HG02642 (cell line): Measurements from ENCODE around the gene CHCHD6.

Experiments
- ATAC-seq: cut with Tn5 transposase; IDR thresholded peaks from one replicate; pipeline ENCODE4 v1.9.1; 2021; ENCODE audit warnings: mild to moderate bottlenecking; ENCODE audit not compliant: unreplicated experiment, poor library complexity

Gene CHCHD6

DNA sequence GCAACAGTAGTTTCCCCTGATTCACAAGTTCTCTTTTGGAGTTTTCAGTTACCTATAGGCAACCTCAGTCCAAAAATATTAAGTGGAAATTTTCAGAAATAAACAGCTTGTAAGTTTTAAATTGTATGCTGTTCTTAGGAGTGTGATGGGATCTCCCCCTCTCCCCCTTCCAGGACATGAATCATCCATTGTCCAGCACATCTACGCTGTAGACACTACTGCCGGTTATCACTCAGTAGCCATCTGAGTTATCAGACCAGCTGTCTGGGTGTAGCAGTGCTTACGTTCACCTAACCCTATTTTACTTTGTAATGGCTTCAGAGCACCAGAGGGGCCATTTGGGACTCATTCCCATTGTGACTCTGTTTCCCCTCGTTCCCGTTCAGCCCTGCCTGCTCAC is 182.2 kb downstream of the CHCHD6 start:
- ATAC-seq, result no peak

DNA sequence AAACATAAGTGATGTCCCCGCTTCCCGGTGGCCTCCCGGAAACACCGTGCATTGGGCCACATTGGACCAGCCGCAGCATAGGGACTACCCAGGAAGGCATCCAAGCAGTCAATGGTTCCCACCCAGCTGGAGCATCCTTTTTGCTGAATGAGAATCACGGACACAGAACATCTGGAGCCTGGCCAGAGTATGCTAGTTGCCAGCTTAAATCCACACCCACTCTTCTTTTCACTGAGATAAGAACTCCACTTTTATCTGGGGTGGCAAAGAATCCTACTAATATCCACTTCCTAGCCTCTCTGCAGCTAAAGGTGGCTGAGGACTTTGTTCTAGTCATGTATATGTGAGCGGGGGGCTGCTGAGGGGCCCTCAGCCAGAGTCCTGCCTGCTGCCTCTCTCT is 183.6 kb downstream of the CHCHD6 start:
- ATAC-seq, result no peak

DNA sequence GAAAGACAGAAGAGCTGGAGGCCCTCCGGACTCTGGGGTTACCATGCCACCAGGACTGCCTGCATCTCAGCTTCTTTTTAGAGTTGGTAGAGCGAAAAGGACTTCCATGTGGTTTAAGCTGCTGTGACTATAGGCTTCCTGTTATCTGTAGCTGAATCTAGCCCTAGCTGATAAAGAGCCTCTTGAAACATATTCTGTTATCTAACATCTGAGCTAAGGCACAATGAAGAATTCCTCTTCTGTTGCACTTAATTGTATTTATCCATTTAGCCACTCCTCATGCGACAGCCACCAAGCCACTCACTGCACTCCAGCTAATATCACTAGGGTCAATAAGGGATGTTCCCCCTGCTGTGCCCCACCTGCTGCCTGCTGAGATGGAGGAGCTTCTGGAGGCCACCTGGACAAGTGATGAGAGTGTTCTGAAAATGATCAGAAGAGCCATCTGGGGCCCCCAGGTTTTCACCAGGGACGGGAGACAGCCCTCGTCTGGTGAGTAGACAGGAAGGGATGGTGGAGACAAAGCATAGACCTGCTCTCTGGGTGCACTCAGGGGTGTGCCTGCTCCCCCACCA is 184.2 kb downstream of the CHCHD6 start:
- no peak for ATAC-seq

- no peak for ATAC-seq
These were observed 185.5 kb downstream of the CHCHD6 start for GRCh38 chr3:126889276-126890201.

DNA sequence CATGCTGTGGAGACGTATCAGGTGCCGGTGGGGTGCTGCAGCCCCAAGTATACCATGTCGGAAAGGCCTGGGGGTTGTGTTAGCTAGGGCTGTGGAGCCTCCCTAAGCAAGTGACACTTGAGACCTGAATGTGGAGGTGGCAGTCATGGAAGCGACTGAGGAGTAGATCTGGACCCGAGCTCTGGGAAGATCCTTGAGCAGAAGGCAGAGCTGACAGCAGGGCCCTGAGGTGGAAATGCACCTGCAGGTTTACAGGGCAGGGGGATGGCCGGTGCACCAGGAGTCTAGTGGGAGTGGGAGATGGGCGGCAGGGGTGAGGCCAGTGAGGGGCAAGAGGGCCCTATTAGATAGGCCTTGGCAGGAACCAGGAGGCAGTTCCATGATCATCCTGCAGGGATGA is 187.1 kb downstream of the CHCHD6 start:
- no peak for ATAC-seq

GRCh38 chr3:126891791-126892190 is 187.8 kb downstream of the CHCHD6 start:
- no peak for ATAC-seq

- no peak for ATAC-seq
These were observed 189.6 kb downstream of the CHCHD6 start for GRCh38 chr3:126893651-126894050.

- ATAC-seq, result no peak
These were observed 190.4 kb downstream of the CHCHD6 start for GRCh38 chr3:126894475-126894874.

GRCh38 chr3:126895178-126896066 is 191.4 kb downstream of the CHCHD6 start:
- no peak for ATAC-seq

DNA sequence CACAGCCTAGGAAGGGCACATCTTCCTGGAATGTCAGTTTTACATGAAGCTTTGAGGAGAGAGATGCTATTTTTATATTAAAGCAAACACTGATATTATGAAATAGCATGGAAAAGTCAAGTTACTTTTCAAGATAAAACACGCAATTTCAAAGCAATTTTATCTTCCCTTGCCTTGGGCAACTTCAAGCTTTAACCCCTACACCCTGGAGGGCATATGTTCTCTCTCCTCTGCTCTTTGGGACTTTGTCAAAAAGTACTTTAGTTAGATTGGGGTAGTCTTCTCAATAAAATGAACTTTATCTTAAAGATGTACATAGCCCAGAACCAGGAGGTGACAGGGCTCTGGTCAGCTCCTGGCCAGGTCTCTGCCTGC is 192.0 kb downstream of the CHCHD6 start:
- no peak for ATAC-seq

GRCh38 chr3:126896968-126897367 is 192.9 kb downstream of the CHCHD6 start:
- ATAC-seq, result no peak

- no peak for ATAC-seq
These were observed 193.9 kb downstream of the CHCHD6 start for GRCh38 chr3:126897943-126898342.

DNA sequence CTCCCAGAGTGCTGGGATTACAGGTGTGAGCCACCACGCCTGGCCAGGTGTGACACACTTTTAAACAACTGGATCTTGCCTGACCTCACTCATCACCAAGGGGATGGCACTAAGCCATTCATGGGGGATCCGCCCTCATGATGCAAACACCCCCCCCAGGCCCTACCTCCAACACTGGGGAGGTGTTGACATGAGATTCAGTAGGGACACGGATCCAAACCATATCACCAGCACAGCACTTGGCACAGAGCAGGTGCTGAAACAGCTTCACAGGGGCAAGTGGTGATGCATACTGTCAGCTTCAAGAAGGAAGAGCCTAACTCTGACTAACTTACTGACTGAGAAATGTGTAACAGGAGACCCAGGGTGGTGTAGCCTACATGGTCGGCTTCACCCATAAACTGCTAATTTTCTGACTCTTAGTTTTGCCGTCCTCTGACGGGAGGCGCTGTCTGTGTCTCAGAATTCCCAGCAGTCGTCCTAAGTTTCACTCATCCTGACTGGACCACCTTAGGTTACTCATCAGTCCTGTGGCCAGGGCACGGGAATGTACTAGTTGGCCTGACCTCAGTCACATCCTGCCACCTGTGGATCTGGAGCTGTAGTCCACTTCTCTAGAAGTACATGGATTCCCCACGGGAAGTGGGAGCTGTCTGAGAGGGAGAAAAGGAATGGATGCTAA is 197.0 kb downstream of the CHCHD6 start:
- ATAC-seq, result no peak

DNA sequence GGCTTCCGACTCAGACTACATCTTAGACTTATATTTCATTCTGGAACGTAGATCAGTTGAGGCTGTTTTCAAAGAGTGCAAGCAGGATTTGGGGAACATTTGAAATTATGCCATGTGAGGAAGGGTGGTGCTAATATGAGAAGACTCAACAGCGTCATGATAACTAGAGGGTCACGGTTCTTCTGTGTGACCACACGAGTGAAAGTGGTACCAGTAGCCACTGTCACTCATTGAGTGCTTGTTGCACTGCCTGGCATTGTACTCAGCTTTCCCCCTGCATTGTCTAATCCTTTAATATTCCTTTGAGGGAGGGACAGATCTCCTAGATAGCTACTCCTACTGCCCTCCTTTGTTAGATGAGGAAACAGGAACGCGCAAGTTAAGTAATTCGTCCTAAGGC is 197.6 kb downstream of the CHCHD6 start:
- no peak for ATAC-seq

DNA sequence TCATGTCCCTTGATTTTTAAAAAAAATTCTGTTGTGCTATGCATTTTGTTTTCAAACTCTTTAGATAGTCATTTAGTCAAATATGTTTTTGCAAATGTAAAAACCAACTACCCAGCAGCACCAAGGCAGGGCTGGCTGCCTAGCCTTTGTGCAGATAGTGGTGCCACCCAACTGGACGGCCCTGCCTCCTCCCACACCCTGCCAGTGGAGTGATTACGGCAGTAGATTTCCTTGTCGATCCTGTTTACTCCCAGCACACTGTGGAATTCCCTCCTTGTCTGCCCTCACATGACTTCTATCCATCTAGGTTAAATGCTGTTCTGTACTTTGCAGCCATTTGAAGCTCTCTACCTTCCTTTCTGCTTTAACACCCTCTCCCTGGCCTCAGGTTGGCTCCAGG is 199.5 kb downstream of the CHCHD6 start:
- no peak for ATAC-seq

- no peak for ATAC-seq
These were observed 203.5 kb downstream of the CHCHD6 start for GRCh38 chr3:126907557-126907956.

- ATAC-seq, result no peak
These were observed 204.8 kb downstream of the CHCHD6 start for GRCh38 chr3:126908752-126909275.

DNA sequence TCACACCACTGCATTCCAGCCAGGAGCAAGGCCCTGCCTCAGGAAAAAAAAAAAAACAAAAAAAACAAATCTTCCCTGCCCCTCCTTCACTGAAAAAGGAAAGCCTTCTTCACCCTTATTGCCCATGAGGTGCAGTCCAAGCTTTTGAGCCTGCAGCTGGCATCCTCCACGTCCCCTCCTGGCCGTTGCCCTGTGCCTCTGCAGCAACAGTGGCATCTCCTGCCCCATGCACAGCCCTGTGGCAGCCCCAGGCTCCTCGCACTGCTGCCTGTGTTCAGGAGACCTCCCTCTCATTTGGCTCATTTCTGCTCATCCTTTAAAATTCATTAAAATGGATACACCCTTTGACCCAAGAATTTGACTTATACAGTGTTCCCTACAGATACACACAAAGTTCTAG is 206.2 kb downstream of the CHCHD6 start:
- no peak for ATAC-seq

DNA sequence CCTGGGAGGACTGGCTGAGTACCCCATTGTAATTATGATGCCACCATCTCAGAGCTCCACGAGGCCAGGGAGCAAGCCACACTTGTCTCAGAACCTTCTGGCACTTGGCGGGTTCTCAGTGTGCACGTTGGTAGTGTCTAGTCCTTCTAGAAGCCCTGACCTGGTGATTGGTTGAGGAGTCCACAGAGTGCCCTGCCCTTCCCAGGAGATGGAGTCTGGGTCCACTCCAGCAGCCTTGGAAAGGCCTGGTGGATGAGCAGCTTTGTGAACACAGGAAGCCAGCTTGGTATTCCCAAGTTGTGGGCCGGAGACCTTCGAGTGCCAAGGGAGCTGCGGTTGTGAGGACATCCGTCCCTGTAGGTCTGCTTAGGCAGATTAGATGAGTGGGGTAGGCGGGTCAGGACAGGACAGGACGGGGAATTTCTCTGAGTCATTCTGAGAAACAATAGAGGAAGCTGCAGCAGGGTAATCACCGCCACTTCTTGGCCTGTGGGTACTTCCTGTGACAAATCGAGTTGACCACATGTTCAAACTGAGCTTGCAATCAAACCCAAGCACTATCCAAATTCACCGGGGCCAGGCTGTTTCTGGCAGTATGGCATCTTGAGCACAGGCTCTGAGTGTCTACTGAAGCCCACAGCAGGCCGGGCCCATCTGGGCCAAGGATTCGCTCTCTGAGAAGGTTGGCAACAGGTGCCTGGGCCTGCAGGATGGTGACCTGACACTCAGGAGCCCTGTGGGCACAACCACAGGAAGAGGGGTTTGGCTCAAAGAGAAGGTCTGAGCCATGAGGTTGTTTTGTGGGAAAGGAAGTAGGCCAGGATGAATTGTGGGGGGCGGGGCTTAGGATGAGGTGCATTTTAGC is 207.4 kb downstream of the CHCHD6 start:
- ATAC-seq, result peak; percentile 97
